ENCODE measurements around the gene UBC. TPM values are rescaled to one million over a fixed set of nuclear protein-coding genes. Genes with fewer than 3 reads are reported as not detected.
A peak's percentile ranks its signal among the peaks of the same experiment; 100 is the strongest.
"Not testable (repeated sequence)": the region's sequence is repeated elsewhere in the genome, so short reads cannot be mapped to it uniquely, and the experiment has no call there.

UBC gene
- total and polyA plus RNA-seq, 2 experiments from 2014 or later = 1,267 to 1,410 TPM

DNA sequence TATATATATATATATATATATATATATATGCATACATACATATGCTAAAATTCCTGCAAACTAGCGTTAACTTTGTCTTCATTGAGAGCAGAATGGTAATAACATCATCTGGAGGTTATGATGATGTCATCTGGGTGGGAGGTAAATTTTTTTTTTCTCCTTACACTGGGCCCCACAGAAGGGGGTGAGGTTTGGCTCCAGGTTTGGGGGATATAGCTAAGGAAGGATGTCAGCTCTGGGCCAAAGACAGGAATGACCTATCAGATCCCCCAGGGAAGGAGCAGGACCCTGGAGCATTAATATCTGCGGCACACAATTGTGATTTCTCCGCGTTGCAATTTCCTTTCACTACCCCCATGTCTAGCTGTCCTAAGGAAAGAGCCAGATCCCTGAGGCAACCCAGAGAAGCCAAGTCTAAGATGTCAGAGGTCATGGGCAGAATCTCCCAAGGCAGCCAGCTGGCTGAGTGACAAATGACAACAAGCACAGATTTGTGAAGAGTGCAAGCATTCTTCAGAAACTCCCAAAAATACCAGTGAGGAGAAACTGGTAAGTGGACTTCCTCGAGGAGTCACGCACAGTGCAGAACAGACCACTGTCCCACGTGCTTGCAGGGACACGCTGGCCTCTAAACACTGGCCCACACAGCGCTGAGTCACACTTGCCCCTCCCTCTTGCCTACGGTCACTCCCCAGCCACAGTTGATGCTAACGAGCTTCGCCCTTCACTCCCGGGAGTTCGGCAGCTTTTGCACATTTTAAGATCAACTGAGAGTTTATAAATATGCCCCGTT, 9.9 kb downstream of the UBC start:
- Histone ChIP-seq H3K9me3 (ENCODE audit: low read depth) (no peaks in the 10 kb centered on the region), H3K27me3 (no peaks in the 10 kb centered on the region), H2AFZ (no peak overlapping the region), H4K20me1 (ENCODE audit: insufficient read depth, poor library complexity, severe bottlenecking) (peaks cover under 1% of the 10 kb centered on the region), H3K36me3 (replicated peaks; ENCODE audit: insufficient read depth, low read depth) (no peaks in the 10 kb centered on the region), H3K4me2 (peak overlapping the region; percentile 61), H3K27ac (peak overlapping the region; percentile 74), H3K4me1 (ENCODE audit: insufficient read depth) (peaks cover 13% of the 10 kb centered on the region), H3K4me3 (no peak overlapping the region), H3K79me2 (peaks cover 10% of the 10 kb centered on the region), H3K9me2 (replicated peaks; ENCODE audit: insufficient read depth) (no peaks in the 10 kb centered on the region)
- peak; percentile 88 for DNase-seq (ENCODE audit: low spot score)
- 28% methylated on average over 15 of the region's 15 CpGs for WGBS (ENCODE audit: low lambda C conversion rate, missing lambda C conversion rate)
- TF ChIP-seq EZH2 (IDR thresholded peaks at IDR 0.05; ENCODE audit: borderline replicate concordance) = no peak
- TF ChIP-seq EZH2phosphoT487 (IDR thresholded peaks at IDR 0.05; ENCODE audit: low read depth, severe bottlenecking, unreplicated experiment) = no peak
- TF ChIP-seq CTCF (IDR thresholded peaks at IDR 0.05; ENCODE audit: poor library complexity) = no peak

GRCh38 chr12:124902916-124903315, 11.5 kb downstream of the UBC start:
- WGBS (ENCODE audit: low lambda C conversion rate, missing lambda C conversion rate) = 92% methylated on average over 6 of the region's 6 CpGs
- peaks cover 10% of the 10 kb centered on the region for H3K79me2 ChIP-seq
- no peaks in the 10 kb centered on the region for H3K36me3 ChIP-seq (replicated peaks; ENCODE audit: insufficient read depth, low read depth)
- no peak overlapping the region for H3K4me2 ChIP-seq
- H3K4me3 ChIP-seq = no peak overlapping the region
- no peaks in the 10 kb centered on the region for H3K9me3 ChIP-seq (ENCODE audit: low read depth)
- no peak for DNase-seq (ENCODE audit: low spot score)
- no peak overlapping the region for H3K27ac ChIP-seq
- H2AFZ ChIP-seq = no peak overlapping the region
- H4K20me1 ChIP-seq (ENCODE audit: insufficient read depth, poor library complexity, severe bottlenecking) = no peaks in the 10 kb centered on the region
- H3K9me2 ChIP-seq (replicated peaks; ENCODE audit: insufficient read depth) = no peaks in the 10 kb centered on the region
- H3K4me1 ChIP-seq (ENCODE audit: insufficient read depth) = peaks cover 18% of the 10 kb centered on the region
- no peaks in the 10 kb centered on the region for H3K27me3 ChIP-seq
- TF ChIP-seq EZH2 (IDR thresholded peaks at IDR 0.05; ENCODE audit: borderline replicate concordance) (no peak), EZH2phosphoT487 (IDR thresholded peaks at IDR 0.05; ENCODE audit: low read depth, severe bottlenecking, unreplicated experiment) (no peak), CTCF (IDR thresholded peaks at IDR 0.05; ENCODE audit: poor library complexity) (no peak)

GRCh38 chr12:124901003-124901402, 13.4 kb downstream of the UBC start:
- Histone ChIP-seq H3K36me3 (replicated peaks; ENCODE audit: insufficient read depth, low read depth) (no peaks in the 10 kb centered on the region), H3K9me3 (ENCODE audit: low read depth) (no peaks in the 10 kb centered on the region), H3K4me3 (no peak overlapping the region), H3K4me2 (no peak overlapping the region), H3K27ac (peak overlapping the region; percentile 66), H4K20me1 (ENCODE audit: insufficient read depth, poor library complexity, severe bottlenecking) (no peaks in the 10 kb centered on the region), H3K9me2 (replicated peaks; ENCODE audit: insufficient read depth) (no peaks in the 10 kb centered on the region), H3K79me2 (peaks cover 7% of the 10 kb centered on the region), H2AFZ (no peak overlapping the region), H3K27me3 (no peaks in the 10 kb centered on the region), H3K4me1 (ENCODE audit: insufficient read depth) (peaks cover 18% of the 10 kb centered on the region)
- no peak for DNase-seq (ENCODE audit: low spot score)
- no peak for TF ChIP-seq EZH2phosphoT487 (IDR thresholded peaks at IDR 0.05; ENCODE audit: low read depth, severe bottlenecking, unreplicated experiment)
- no peak for TF ChIP-seq EZH2 (IDR thresholded peaks at IDR 0.05; ENCODE audit: borderline replicate concordance)
- TF ChIP-seq CTCF (IDR thresholded peaks at IDR 0.05; ENCODE audit: poor library complexity) = no peak
- WGBS (ENCODE audit: low lambda C conversion rate, missing lambda C conversion rate) = 36% methylated on average over 3 of the region's 3 CpGs

- Histone ChIP-seq H3K4me2 (peak overlapping the region; percentile 47), H3K4me1 (ENCODE audit: insufficient read depth) (peaks cover 18% of the 10 kb centered on the region), H3K27ac (peak overlapping the region; percentile 66)
- H3K36me3 ChIP-seq (replicated peaks; ENCODE audit: insufficient read depth, low read depth); H3K9me2 ChIP-seq (replicated peaks; ENCODE audit: insufficient read depth); H4K20me1 ChIP-seq (ENCODE audit: insufficient read depth, poor library complexity, severe bottlenecking); H2AFZ ChIP-seq; H3K4me3 ChIP-seq; H3K9me3 ChIP-seq (ENCODE audit: low read depth); H3K79me2 ChIP-seq; H3K27me3 ChIP-seq: not testable (repeated sequence)
- WGBS (ENCODE audit: low lambda C conversion rate, missing lambda C conversion rate) = 66% methylated on average over 8 of the region's 8 CpGs
- peak; percentile 67 for DNase-seq (ENCODE audit: low spot score)
Measured at GRCh38 chr12:124900345-124900795, 14.1 kb downstream of the UBC start.

Measured in hepatocyte (in vitro differentiated cells).